HPDE6-E6E7 (cell line): ENCODE data around the gene TMEM138.

ENCODE experiments used
- DNase-seq: peaks from one replicate; pipeline ENCODE4 v3.0.0; 2011; ENCODE audit warnings: missing footprints; ENCODE audit errors: extremely low spot score

Gene TMEM138

GRCh38 chr11:61361741-61362541 lies at the start of gene TMEM138, which contains the start of gene CYB561A3:
TSS of gene TMEM138 (plus strand) at chr11:61362374. CDS start at chr11:61364391, 2,017 bp downstream.
TSS of gene CYB561A3 (minus strand) at chr11:61361882. CDS start at chr11:61356713, 5,169 bp downstream.
- DNase-seq, result peak; percentile 97

- no peak for DNase-seq
Observed at GRCh38 chr11:61315260-61315659, 46.9 kb upstream of the TMEM138 start.

GRCh38 chr11:61325649-61326414 lies 36.3 kb upstream of the TMEM138 start:
- DNase-seq, result peak; percentile 63

- no peak for DNase-seq
Observed at GRCh38 chr11:61327669-61328071, 34.5 kb upstream of the TMEM138 start.

GRCh38 chr11:61328351-61328750 lies 33.8 kb upstream of the TMEM138 start:
- DNase-seq, result no peak

- no peak for DNase-seq
Observed at GRCh38 chr11:61329871-61330270, 32.3 kb upstream of the TMEM138 start.

DNA sequence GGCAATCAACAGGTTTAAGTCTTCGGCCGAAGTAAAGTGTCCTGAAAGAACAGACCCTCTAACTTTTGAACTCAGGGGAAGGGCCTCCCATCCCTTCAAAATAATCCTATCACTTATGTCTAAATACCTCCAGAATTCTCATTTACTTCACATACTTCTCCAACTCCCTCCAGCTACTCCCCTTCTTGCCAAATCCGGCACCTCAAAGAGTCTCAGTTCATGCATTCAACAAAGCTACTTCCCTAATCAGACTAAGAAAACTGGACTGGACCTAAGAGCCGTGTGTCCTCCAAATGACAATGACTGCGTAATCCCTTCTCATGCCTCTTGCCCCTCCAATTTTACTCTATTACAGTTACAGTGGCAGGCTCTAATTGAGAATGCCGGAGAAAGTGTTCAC lies 30.5 kb upstream of the TMEM138 start:
- no peak for DNase-seq

DNA sequence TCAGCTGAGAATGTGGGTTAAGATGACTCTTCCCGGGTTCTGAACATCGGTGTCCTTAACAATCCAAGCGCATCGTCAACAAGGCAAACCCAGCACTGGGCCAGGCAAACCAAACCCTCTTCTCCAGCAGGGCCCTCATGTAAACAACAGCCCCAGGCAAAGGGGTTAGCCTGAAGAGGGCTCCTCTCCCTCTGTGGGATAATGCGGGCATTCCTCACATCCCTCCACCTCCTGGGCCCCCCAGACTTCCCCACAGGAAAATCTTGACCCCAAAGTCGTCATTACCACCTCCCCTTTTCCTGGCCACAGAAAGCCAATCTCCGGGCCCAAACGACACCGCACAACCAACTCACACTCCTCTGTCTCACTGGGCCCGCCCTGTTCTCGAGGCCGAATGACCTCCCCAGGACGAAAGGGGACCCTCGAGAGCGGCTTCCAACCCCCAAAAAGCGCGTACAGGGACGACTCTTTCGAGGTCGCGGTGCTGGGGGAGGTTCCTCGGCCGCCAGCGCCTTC lies 29.8 kb upstream of the TMEM138 start:
- no peak for DNase-seq

- DNase-seq, result peak; percentile 93
Observed at GRCh38 chr11:61332797-61333549, 29.2 kb upstream of the TMEM138 start, which contains the start of the genes DDB1 and TKFC. TSS of gene DDB1 (minus strand) at chr11:61333105. CDS start at chr11:61332968, 137 bp downstream. TSS of gene TKFC (plus strand) at chr11:61333228. CDS start at chr11:61334729, 1,501 bp downstream.

DNA sequence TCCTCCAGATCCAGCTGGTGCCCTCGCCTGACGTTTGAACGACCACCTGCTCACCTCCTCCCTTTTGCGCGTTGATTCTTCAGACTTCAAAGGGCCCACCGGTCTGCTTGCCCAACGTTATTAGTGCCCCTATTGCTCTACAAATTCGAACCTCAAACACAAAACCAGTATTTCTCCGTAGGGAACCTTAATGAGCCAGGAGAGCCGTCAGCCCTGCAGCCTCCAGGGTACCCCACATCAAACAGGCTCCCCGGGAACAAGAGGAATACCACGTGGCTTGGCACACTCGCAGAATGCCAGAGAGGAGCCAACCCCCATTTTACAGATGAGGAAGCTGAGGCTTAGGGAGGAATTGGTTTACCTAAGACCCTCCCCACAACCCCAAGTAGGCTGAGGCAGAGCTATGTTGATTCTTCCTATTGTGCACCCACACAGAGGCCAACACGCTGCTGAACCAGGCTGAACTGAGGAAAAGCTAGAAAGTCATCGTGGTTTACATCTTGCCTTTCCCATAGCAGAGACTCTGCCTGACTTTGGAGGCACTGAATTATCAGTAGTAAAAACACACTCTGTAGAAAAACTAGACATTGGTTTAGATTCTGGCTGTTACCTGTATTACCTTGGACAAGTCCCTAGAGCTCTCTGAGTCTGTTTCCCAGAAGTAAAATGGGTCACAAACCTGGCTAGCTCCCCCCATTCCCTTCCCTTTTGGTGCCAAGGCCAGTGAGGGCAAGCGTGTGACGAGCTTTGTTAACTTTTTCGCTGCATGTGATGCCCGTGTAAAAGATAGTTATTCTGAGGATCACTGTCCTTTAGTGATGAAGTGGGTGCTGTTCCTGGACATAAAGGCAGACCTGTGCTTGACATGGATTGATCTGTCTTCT lies 28.4 kb upstream of the TMEM138 start:
- DNase-seq, result no peak

DNA sequence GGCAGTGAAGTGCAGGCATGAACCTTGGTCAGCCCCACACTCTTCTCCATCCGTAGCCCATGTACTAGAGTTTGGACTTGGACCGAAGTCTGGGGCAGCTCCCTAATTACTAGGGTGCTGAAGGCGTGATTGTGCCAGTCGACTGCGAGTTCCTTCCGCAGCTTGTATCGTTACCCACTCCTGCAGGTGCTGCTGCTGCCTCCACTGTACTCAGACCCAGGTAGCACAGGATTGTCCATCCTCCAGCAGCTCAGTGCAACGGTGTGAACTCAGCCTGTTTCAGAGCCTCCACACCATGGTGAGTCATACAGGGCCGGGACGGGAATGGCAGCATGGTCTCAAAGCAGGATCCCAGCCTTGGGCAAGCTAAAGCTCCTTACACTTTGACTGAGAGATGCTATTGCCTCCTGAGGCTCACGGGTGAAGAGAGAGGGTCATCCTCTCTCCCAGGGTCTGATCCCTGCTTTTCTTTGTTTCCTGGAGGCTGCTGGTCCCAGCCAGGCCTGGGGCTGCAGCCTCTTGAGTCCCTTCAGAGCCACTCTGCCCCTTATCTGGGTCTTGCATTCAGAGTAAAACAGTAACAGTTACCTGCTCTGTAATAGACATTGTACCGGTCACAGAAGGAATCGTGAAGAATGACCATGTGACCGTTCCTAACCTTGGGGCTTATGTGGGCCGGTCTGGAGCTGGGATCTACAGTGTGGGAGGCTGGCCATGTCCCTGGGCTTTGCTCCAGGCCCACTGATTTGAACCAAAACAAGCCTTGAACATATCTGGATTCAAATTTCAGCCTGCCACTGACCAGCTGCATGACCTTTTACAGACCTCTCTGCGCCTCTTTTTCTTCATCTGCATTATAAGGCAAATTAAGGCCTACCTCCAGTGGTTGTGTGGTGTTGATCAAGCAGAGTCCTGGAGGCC lies 27.5 kb upstream of the TMEM138 start:
- DNase-seq, result peak; percentile 44

DNA sequence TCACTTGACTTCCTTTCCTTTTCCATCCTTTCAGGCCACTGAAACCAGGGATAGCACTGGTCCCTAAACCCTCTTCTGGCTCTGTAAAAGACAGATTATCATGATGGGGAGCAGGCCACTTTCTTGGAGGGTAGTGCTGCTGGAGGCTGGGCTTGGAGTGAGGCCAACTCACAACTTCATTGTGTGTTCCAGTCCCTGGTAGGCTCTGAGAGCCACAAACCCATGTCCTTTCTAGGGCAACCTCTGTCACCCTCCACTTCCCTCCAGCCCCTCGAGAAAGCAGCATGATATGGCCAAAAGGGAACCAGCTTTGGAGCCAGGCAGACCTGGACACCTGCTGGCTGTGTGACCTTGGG lies 26.8 kb upstream of the TMEM138 start:
- no peak for DNase-seq

DNA sequence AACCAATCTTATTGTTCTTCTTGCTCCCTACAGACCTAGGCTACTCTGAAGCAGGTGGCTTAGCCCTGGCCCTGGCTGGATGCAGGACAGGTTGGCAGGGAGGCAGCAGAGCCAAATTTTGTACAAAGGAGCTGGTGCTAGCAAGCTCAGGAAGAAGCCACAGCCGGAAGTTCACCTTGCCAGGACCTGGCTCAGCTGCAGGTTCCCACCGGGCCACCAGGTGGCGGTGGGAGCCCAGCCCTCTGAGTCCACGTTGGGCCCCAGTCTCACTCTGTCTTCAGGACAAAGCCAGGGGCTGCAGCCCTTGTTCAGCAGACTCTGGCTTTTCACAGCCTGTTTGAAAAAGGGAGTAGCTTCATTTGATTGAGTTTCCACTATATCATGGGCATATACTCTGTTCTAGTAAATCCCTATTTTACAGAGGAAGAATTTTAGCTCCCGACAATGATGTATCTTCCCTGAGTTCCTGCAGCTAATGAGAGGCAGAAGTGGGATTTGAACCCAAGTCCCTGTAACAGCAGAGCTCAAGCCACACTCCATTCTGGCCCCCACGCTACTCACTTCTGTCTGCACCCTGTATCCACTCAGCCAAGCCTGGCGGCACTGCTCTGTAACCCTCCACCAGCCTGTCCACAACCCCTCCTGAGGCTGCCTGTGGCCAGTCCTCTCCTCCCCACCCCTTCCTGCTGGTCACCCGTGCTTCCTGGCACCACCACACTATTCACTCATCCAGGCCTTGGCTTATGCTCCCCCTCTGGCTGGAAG lies 25.8 kb upstream of the TMEM138 start:
- peak; percentile 73 for DNase-seq

GRCh38 chr11:61337706-61338470 lies 24.3 kb upstream of the TMEM138 start:
- no peak for DNase-seq

DNA sequence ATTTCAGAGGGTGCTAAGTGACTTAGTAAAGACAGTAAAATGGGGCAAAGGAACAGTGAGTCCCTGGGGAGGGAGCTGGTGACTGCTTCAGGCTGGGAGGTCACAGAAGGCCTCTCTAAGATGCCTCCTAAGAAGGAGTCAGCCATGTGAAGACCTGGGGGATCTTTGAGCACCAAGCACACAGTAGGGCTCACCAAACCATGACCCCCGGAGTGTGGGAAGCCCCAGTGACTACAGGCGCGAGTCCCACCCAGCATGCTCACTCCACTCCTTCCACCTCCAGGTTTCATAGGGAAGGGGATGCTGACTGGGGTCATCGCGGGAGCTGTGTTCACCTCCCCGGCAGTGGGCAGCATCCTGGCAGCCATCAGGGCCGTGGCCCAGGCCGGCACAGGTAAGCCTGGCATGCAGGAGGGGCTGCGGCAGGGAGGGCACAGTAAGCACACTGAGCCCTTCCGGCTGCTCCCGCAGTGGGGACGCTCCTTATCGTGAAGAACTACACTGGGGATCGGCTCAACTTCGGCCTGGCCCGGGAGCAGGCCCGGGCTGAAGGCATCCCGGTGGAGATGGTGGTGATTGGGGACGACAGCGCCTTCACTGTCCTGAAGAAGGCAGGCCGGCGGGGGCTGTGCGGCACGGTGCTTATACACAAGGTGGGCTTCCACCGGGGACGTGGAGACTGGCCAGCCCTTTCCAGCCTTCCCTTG lies 23.2 kb upstream of the TMEM138 start:
- DNase-seq, result no peak

DNA sequence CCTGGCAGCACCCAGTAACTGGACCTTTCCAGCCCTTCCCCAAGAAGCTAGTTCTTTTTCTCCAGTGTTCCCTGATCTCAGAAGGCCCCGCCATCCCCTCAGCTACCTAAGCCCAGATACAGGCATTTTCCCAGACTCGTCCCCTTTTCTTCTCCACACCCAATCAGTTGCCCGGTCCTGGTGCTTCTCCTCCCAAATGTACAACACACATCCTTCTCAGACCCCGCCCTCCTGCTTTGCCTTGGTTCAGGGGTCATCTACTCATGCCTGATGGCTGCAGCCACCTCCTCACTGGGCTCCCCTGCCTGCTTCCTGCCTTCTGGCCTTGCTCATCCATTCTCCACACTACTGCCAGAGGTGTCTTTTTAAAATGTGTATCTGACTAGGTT lies 22.7 kb upstream of the TMEM138 start:
- DNase-seq, result no peak

DNA sequence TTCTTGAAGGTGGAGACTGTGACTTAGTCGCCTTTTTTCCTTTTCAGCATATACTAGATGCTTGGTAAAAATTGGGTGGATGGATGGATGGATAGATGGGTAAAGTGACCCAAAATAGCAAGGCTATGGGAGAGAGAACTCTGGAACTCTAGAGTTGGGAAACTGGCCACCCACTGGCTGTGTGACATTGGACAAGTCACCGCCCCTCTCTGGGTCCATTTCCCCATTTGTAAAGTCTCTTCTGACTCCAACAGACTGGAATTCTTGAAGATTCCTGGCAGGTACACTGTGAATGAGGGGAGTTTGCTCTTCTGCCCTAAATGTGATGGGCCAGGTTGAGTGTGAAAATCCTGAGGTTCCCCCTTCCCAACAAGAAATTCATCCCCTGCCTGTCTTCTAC lies 21.2 kb upstream of the TMEM138 start:
- DNase-seq, result no peak

DNA sequence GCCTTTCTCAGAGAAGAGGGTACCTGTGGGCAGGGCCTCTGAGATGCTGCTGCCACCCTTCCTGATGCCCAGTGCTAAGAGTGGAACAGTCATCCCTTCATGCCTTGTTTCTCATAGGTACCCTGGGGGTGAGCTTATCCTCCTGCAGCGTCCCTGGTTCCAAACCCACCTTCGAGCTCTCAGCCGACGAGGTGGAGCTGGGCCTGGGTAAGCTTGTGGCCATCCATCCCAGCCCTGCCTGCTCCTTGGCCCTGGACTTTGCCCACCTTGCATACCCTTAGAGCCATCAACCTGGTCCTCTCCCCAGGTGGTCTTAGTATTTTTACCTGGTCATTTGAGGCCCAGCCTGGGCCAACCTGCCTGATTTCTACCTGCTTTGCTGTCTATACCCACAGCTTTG lies 20.5 kb upstream of the TMEM138 start:
- DNase-seq, result no peak
